HEK293 (cell line): ENCODE results near the gene SLC4A1.

Source experiments
- ZFP3 ChIP-seq: fragments of 450-650 bp; formaldehyde crosslinking; IDR thresholded peaks from 2 replicates; pipeline ENCODE4 v1.5.1; 2016; ENCODE audit warnings: low read depth, missing biosample characterization, missing genetic modification characterization
- ZNF311 ChIP-seq: fragments of 450-650 bp; formaldehyde crosslinking; IDR thresholded peaks from 2 replicates; pipeline ENCODE4 v1.5.1; 2017; ENCODE audit warnings: missing biosample characterization, missing genetic modification characterization, borderline replicate concordance
- ZNF664 ChIP-seq: fragments of 450-650 bp; formaldehyde crosslinking; IDR thresholded peaks from 2 replicates; pipeline ENCODE4 v1.5.1; 2016; ENCODE audit warnings: missing biosample characterization, missing genetic modification characterization
- ZNF707 ChIP-seq: fragments of 450-650 bp; formaldehyde crosslinking; IDR thresholded peaks from 2 replicates; pipeline ENCODE4 v1.5.1; 2016; ENCODE audit warnings: missing biosample characterization, missing genetic modification characterization
- ZNF837 ChIP-seq: fragments of 450-650 bp; formaldehyde crosslinking; IDR thresholded peaks from 2 replicates; pipeline ENCODE4 v1.5.1; 2016; ENCODE audit warnings: missing biosample characterization, missing genetic modification characterization
- TF ChIP-seq, protein P1 (sequence below): fragments of 450-650 bp; formaldehyde crosslinking; IDR thresholded peaks from 2 replicates; pipeline ENCODE4 v1.5.1; 2016; ENCODE audit warnings: missing biosample characterization, missing genetic modification characterization
- TF ChIP-seq, protein P2 (sequence below): fragments of 450-650 bp; formaldehyde crosslinking; IDR thresholded peaks from 2 replicates; pipeline ENCODE4 v1.5.1; 2016; ENCODE audit warnings: missing biosample characterization, missing genetic modification characterization, low read depth
- TF ChIP-seq, protein P3 (sequence below): fragments of 450-650 bp; formaldehyde crosslinking; IDR thresholded peaks from 2 replicates; pipeline ENCODE4 v1.5.1; 2016; ENCODE audit warnings: missing biosample characterization, missing genetic modification characterization
- TF ChIP-seq, protein P4 (sequence below): fragments of 450-650 bp; formaldehyde crosslinking; IDR thresholded peaks from 2 replicates; pipeline ENCODE4 v1.5.1; 2016; ENCODE audit warnings: missing biosample characterization, missing genetic modification characterization
- TF ChIP-seq, protein P5 (sequence below): fragments of 450-650 bp; formaldehyde crosslinking; IDR thresholded peaks from 2 replicates; pipeline ENCODE4 v1.5.1; 2016; ENCODE audit warnings: missing biosample characterization, missing genetic modification characterization
- TF ChIP-seq, protein P6 (sequence below): fragments of 450-650 bp; formaldehyde crosslinking; conservative IDR thresholded peaks from 2 replicates; pipeline ENCODE4 v1.5.1; 2016; ENCODE audit warnings: low read depth, missing biosample characterization, missing genetic modification characterization

DNA sequence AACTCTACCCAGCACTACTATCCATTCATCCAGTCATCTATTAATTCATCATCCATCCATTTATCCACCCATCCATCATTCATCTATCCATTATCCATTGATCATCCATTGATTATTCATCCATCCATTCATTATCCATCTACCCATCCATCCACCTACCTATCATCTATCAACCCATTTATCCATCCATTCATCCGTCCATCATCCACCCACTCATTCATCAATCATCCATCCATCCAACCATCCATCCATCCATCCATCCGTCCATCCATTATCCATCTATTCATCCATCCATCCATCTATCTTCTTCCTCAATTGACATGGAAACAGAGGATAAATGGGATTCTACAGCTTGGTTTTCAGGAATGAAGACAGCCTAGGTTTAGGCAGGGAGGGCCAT lies 12.0 kb downstream of the SLC4A1 start:
- TF ChIP-seq, protein P1, sequence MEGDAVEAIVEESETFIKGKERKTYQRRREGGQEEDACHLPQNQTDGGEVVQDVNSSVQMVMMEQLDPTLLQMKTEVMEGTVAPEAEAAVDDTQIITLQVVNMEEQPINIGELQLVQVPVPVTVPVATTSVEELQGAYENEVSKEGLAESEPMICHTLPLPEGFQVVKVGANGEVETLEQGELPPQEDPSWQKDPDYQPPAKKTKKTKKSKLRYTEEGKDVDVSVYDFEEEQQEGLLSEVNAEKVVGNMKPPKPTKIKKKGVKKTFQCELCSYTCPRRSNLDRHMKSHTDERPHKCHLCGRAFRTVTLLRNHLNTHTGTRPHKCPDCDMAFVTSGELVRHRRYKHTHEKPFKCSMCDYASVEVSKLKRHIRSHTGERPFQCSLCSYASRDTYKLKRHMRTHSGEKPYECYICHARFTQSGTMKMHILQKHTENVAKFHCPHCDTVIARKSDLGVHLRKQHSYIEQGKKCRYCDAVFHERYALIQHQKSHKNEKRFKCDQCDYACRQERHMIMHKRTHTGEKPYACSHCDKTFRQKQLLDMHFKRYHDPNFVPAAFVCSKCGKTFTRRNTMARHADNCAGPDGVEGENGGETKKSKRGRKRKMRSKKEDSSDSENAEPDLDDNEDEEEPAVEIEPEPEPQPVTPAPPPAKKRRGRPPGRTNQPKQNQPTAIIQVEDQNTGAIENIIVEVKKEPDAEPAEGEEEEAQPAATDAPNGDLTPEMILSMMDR (tag by site-specific recombination) = no peak
- TF ChIP-seq ZFP3 (tag by site-specific recombination) (no peak), ZNF664 (no peak), ZNF837 (tag by site-specific recombination) (no peak), ZNF707 (tag by site-specific recombination) (no peak), ZNF311 (tag by site-specific recombination) (no peak)
- TF ChIP-seq, protein P2, sequence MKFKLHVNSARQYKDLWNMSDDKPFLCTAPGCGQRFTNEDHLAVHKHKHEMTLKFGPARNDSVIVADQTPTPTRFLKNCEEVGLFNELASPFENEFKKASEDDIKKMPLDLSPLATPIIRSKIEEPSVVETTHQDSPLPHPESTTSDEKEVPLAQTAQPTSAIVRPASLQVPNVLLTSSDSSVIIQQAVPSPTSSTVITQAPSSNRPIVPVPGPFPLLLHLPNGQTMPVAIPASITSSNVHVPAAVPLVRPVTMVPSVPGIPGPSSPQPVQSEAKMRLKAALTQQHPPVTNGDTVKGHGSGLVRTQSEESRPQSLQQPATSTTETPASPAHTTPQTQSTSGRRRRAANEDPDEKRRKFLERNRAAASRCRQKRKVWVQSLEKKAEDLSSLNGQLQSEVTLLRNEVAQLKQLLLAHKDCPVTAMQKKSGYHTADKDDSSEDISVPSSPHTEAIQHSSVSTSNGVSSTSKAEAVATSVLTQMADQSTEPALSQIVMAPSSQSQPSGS (tag by site-specific recombination) = no peak
- TF ChIP-seq, protein P3, sequence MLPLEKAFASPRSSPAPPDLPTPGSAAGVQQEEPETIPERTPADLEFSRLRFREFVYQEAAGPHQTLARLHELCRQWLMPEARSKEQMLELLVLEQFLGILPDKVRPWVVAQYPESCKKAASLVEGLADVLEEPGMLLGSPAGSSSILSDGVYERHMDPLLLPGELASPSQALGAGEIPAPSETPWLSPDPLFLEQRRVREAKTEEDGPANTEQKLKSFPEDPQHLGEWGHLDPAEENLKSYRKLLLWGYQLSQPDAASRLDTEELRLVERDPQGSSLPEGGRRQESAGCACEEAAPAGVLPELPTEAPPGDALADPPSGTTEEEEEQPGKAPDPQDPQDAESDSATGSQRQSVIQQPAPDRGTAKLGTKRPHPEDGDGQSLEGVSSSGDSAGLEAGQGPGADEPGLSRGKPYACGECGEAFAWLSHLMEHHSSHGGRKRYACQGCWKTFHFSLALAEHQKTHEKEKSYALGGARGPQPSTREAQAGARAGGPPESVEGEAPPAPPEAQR (tag by site-specific recombination) = no peak
- TF ChIP-seq, protein P4, sequence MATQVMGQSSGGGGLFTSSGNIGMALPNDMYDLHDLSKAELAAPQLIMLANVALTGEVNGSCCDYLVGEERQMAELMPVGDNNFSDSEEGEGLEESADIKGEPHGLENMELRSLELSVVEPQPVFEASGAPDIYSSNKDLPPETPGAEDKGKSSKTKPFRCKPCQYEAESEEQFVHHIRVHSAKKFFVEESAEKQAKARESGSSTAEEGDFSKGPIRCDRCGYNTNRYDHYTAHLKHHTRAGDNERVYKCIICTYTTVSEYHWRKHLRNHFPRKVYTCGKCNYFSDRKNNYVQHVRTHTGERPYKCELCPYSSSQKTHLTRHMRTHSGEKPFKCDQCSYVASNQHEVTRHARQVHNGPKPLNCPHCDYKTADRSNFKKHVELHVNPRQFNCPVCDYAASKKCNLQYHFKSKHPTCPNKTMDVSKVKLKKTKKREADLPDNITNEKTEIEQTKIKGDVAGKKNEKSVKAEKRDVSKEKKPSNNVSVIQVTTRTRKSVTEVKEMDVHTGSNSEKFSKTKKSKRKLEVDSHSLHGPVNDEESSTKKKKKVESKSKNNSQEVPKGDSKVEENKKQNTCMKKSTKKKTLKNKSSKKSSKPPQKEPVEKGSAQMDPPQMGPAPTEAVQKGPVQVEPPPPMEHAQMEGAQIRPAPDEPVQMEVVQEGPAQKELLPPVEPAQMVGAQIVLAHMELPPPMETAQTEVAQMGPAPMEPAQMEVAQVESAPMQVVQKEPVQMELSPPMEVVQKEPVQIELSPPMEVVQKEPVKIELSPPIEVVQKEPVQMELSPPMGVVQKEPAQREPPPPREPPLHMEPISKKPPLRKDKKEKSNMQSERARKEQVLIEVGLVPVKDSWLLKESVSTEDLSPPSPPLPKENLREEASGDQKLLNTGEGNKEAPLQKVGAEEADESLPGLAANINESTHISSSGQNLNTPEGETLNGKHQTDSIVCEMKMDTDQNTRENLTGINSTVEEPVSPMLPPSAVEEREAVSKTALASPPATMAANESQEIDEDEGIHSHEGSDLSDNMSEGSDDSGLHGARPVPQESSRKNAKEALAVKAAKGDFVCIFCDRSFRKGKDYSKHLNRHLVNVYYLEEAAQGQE (tag by site-specific recombination) = no peak
- TF ChIP-seq, protein P5, sequence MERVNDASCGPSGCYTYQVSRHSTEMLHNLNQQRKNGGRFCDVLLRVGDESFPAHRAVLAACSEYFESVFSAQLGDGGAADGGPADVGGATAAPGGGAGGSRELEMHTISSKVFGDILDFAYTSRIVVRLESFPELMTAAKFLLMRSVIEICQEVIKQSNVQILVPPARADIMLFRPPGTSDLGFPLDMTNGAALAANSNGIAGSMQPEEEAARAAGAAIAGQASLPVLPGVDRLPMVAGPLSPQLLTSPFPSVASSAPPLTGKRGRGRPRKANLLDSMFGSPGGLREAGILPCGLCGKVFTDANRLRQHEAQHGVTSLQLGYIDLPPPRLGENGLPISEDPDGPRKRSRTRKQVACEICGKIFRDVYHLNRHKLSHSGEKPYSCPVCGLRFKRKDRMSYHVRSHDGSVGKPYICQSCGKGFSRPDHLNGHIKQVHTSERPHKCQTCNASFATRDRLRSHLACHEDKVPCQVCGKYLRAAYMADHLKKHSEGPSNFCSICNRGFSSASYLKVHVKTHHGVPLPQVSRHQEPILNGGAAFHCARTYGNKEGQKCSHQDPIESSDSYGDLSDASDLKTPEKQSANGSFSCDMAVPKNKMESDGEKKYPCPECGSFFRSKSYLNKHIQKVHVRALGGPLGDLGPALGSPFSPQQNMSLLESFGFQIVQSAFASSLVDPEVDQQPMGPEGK (tag by site-specific recombination) = no peak
- TF ChIP-seq, protein P6, sequence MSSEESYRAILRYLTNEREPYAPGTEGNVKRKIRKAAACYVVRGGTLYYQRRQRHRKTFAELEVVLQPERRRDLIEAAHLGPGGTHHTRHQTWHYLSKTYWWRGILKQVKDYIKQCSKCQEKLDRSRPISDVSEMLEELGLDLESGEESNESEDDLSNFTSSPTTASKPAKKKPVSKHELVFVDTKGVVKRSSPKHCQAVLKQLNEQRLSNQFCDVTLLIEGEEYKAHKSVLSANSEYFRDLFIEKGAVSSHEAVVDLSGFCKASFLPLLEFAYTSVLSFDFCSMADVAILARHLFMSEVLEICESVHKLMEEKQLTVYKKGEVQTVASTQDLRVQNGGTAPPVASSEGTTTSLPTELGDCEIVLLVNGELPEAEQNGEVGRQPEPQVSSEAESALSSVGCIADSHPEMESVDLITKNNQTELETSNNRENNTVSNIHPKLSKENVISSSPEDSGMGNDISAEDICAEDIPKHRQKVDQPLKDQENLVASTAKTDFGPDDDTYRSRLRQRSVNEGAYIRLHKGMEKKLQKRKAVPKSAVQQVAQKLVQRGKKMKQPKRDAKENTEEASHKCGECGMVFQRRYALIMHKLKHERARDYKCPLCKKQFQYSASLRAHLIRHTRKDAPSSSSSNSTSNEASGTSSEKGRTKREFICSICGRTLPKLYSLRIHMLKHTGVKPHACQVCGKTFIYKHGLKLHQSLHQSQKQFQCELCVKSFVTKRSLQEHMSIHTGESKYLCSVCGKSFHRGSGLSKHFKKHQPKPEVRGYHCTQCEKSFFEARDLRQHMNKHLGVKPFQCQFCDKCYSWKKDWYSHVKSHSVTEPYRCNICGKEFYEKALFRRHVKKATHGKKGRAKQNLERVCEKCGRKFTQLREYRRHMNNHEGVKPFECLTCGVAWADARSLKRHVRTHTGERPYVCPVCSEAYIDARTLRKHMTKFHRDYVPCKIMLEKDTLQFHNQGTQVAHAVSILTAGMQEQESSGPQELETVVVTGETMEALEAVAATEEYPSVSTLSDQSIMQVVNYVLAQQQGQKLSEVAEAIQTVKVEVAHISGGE (tag by site-specific recombination) = no peak
